ENCODE measurements around the gene DARS1.

The DARS1 gene

GRCh38 chr2:135984199-135985017 is 1.0 kb downstream of the DARS1 start:
- no peak overlapping the region for H3K4ac ChIP-seq (ENCODE audit: low read length)
- H2AK5ac ChIP-seq (ENCODE audit: low read depth, low read length), result no peak overlapping the region
- no peaks in the 10 kb centered on the region for H3K79me1 ChIP-seq (ENCODE audit: low read depth, low read length)
- H3K23ac ChIP-seq (ENCODE audit: low read depth, low read length, poor library complexity), result no peak overlapping the region
- peaks cover 7 to 41% of the 10 kb centered on the region in 2 donors for H3K36me3 ChIP-seq (replicated peaks in 1 of 2; ENCODE audit: control insufficient read depth in 2 of 2, insufficient read depth in 2 of 2, low read length in 2 of 2)
- no peak overlapping the region for H3K14ac ChIP-seq (ENCODE audit: low read length)
- no peak overlapping the region for H4K8ac ChIP-seq (ENCODE audit: low read depth, low read length)
- no peak for DNase-seq (ENCODE audit: low spot score)
- no peaks in the 10 kb centered on the region for H3K27me3 ChIP-seq (ENCODE audit: control insufficient read depth in 3 of 3, insufficient read depth in 3 of 3, low read depth in 1 of 3, low read length in 3 of 3)
- H2BK5ac ChIP-seq (ENCODE audit: low read length), result no peak overlapping the region
- no peaks in the 10 kb centered on the region for H3K9me3 ChIP-seq (replicated peaks in 1 of 2; ENCODE audit: control insufficient read depth in 2 of 2, insufficient read depth in 1 of 2, low read depth in 1 of 2, low read length in 2 of 2)
- no peak overlapping the region for H2BK15ac ChIP-seq (ENCODE audit: low read length)
- no peak overlapping the region for H3K18ac ChIP-seq (ENCODE audit: low read length)
- peak overlapping the region; percentile 93 for H2AFZ ChIP-seq (ENCODE audit: low read length)
- no peak overlapping the region for H3K27ac ChIP-seq (replicated peaks; ENCODE audit: low read length)
- peak overlapping the region; percentile 75 for H3K4me2 ChIP-seq (ENCODE audit: insufficient read depth, low read length, poor library complexity, severe bottlenecking)
- no peak overlapping the region for H2BK12ac ChIP-seq (ENCODE audit: low read length)
- peak overlapping the region; percentile 66 to 90 for H3K4me3 ChIP-seq (ENCODE audit: low read length in 2 of 2)
- no CpG with 5 or more reads among the region's 6 CpGs for WGBS, 2 donors (ENCODE audit: extremely low coverage in 2 of 2, insufficient read length in 2 of 2, insufficient replicate concordance in 1 of 2)
- peaks cover 2 to 3% of the 10 kb centered on the region in 2 donors for H3K4me1 ChIP-seq (ENCODE audit: control insufficient read depth in 2 of 2, insufficient read depth in 1 of 2, low read depth in 1 of 2, low read length in 2 of 2)
- H3K9ac ChIP-seq (ENCODE audit: low read depth, low read length, poor library complexity), result no peak overlapping the region
- no peak overlapping the region for H2BK120ac ChIP-seq (ENCODE audit: low read depth, low read length)
- H4K91ac ChIP-seq (ENCODE audit: low read depth, low read length, poor library complexity), result no peak overlapping the region

DNA sequence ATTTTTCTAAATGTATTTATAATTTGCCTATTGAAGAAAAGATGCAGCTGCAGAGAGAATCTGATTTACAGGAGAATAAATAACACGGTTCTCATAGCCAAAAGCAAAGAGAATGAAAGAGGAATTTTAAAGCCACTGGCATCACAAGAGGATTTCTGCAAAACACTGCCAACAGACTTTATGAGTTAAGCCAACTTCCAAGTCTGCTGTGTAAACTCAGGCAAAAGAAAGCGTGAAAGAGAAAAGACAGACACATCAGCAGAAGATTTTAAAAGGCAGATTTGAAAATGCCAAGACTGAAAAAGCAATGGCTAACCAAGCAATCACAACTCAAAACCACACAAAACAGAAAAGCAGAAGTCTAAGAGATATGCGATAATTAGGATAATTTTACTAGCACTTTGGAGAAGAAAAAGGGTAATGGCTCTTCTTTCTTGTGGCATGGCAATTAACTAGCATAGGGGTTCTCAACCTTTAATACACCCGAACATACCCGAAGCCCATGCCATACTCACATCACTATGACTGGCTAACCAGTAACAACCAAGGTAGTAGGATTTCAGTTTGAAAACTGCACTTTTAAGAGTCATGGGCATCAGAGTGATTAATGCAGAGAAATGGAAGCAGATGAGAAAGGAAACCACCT is 4.9 kb downstream of the DARS1 start:
- Histone ChIP-seq H2AK5ac (ENCODE audit: low read depth, low read length) (no peak overlapping the region), H3K14ac (ENCODE audit: low read length) (no peak overlapping the region), H2BK5ac (ENCODE audit: low read length) (no peak overlapping the region), H2BK12ac (ENCODE audit: low read length) (no peak overlapping the region), H3K79me1 (ENCODE audit: low read depth, low read length) (no peaks in the 10 kb centered on the region), H4K91ac (ENCODE audit: low read depth, low read length, poor library complexity) (no peak overlapping the region), H3K9ac (ENCODE audit: low read depth, low read length, poor library complexity) (no peak overlapping the region), H3K18ac (ENCODE audit: low read length) (no peak overlapping the region), H3K23ac (ENCODE audit: low read depth, low read length, poor library complexity) (no peak overlapping the region), H3K4ac (ENCODE audit: low read length) (no peak overlapping the region), H3K4me2 (ENCODE audit: insufficient read depth, low read length, poor library complexity, severe bottlenecking) (no peak overlapping the region), H3K27me3 (ENCODE audit: control insufficient read depth in 3 of 3, insufficient read depth in 3 of 3, low read depth in 1 of 3, low read length in 3 of 3) (no peaks in the 10 kb centered on the region), H2AFZ (ENCODE audit: low read length) (no peak overlapping the region), H3K9me3 (replicated peaks in 1 of 2; ENCODE audit: control insufficient read depth in 2 of 2, insufficient read depth in 1 of 2, low read depth in 1 of 2, low read length in 2 of 2) (no peaks in the 10 kb centered on the region), H3K27ac (replicated peaks; ENCODE audit: low read length) (no peak overlapping the region), H3K36me3 (replicated peaks in 1 of 2; ENCODE audit: control insufficient read depth in 2 of 2, insufficient read depth in 2 of 2, low read length in 2 of 2) (peaks cover 8 to 80% of the 10 kb centered on the region in 2 donors), H2BK15ac (ENCODE audit: low read length) (no peak overlapping the region), H4K8ac (ENCODE audit: low read depth, low read length) (no peak overlapping the region), H3K4me1 (ENCODE audit: control insufficient read depth in 2 of 2, insufficient read depth in 1 of 2, low read depth in 1 of 2, low read length in 2 of 2) (peaks cover 0 to 3% of the 10 kb centered on the region in 2 donors), H2BK120ac (ENCODE audit: low read depth, low read length) (no peak overlapping the region), H3K4me3 (ENCODE audit: low read length in 2 of 2) (no peak overlapping the region)
- no CpG with 5 or more reads among the region's 5 CpGs for WGBS, 2 donors (ENCODE audit: extremely low coverage in 2 of 2, insufficient read length in 2 of 2, insufficient replicate concordance in 1 of 2)
- DNase-seq (ENCODE audit: low spot score), result no peak

DNA sequence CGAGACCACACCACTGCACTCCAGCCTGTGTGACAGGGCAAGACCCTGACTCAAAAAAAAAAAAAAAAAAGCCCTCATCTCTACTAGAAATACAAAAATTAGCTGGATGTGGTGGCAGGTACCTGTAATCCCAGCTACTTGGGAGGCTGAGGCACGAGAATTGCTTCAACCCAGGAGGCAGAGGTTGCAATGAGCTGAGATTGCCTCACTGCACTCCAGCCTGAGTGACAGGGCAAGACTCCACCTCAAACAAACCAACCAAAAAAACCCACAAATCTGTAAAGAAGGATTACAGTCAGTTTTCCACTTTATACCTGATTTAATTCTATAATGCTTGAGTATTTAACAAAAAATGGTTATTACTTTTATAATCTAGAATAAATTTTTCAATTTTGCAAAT is 9.7 kb downstream of the DARS1 start:
- no peak overlapping the region for H3K4me2 ChIP-seq (ENCODE audit: insufficient read depth, low read length, poor library complexity, severe bottlenecking)
- no peak overlapping the region for H4K8ac ChIP-seq (ENCODE audit: low read depth, low read length)
- H3K23ac ChIP-seq (ENCODE audit: low read depth, low read length, poor library complexity), result no peak overlapping the region
- H2AK5ac ChIP-seq (ENCODE audit: low read depth, low read length), result no peak overlapping the region
- H3K4me1 ChIP-seq (ENCODE audit: control insufficient read depth in 2 of 2, insufficient read depth in 1 of 2, low read depth in 1 of 2, low read length in 2 of 2), result no peaks in the 10 kb centered on the region
- peaks cover 8 to 72% of the 10 kb centered on the region in 2 donors for H3K36me3 ChIP-seq (replicated peaks in 1 of 2; ENCODE audit: control insufficient read depth in 2 of 2, insufficient read depth in 2 of 2, low read length in 2 of 2)
- no peak overlapping the region for H3K27ac ChIP-seq (replicated peaks; ENCODE audit: low read length)
- no peak overlapping the region for H4K91ac ChIP-seq (ENCODE audit: low read depth, low read length, poor library complexity)
- H3K27me3 ChIP-seq (ENCODE audit: control insufficient read depth in 3 of 3, insufficient read depth in 3 of 3, low read depth in 1 of 3, low read length in 3 of 3), result no peaks in the 10 kb centered on the region
- DNase-seq (ENCODE audit: low spot score), result no peak
- no peak overlapping the region for H2BK15ac ChIP-seq (ENCODE audit: low read length)
- WGBS, 2 donors (ENCODE audit: extremely low coverage in 2 of 2, insufficient read length in 2 of 2, insufficient replicate concordance in 1 of 2), result no CpG with 5 or more reads among the region's 2 CpGs
- H3K9me3 ChIP-seq (replicated peaks in 1 of 2; ENCODE audit: control insufficient read depth in 2 of 2, insufficient read depth in 1 of 2, low read depth in 1 of 2, low read length in 2 of 2), result no peaks in the 10 kb centered on the region
- no peaks in the 10 kb centered on the region for H3K79me1 ChIP-seq (ENCODE audit: low read depth, low read length)
- no peak overlapping the region for H2BK5ac ChIP-seq (ENCODE audit: low read length)
- no peak overlapping the region for H3K14ac ChIP-seq (ENCODE audit: low read length)
- H2AFZ ChIP-seq (ENCODE audit: low read length), result no peak overlapping the region
- H2BK120ac ChIP-seq (ENCODE audit: low read depth, low read length), result no peak overlapping the region
- no peak overlapping the region for H3K4ac ChIP-seq (ENCODE audit: low read length)
- H3K4me3 ChIP-seq (ENCODE audit: low read length in 2 of 2), result no peak overlapping the region
- no peak overlapping the region for H3K9ac ChIP-seq (ENCODE audit: low read depth, low read length, poor library complexity)
- H2BK12ac ChIP-seq (ENCODE audit: low read length), result no peak overlapping the region
- H3K18ac ChIP-seq (ENCODE audit: low read length), result no peak overlapping the region

- H2BK120ac ChIP-seq (ENCODE audit: low read depth, low read length), result no peak overlapping the region
- H3K4me1 ChIP-seq (ENCODE audit: control insufficient read depth in 2 of 2, insufficient read depth in 1 of 2, low read depth in 1 of 2, low read length in 2 of 2), result no peaks in the 10 kb centered on the region
- no peak overlapping the region for H3K23ac ChIP-seq (ENCODE audit: low read depth, low read length, poor library complexity)
- H4K8ac ChIP-seq (ENCODE audit: low read depth, low read length), result no peak overlapping the region
- H3K4me2 ChIP-seq (ENCODE audit: insufficient read depth, low read length, poor library complexity, severe bottlenecking), result no peak overlapping the region
- H4K91ac ChIP-seq (ENCODE audit: low read depth, low read length, poor library complexity), result no peak overlapping the region
- no peak overlapping the region for H2AK5ac ChIP-seq (ENCODE audit: low read depth, low read length)
- no peak overlapping the region for H3K4me3 ChIP-seq (ENCODE audit: low read length in 2 of 2)
- DNase-seq (ENCODE audit: low spot score), result no peak
- no peak overlapping the region for H2BK5ac ChIP-seq (ENCODE audit: low read length)
- no peak overlapping the region for H3K9ac ChIP-seq (ENCODE audit: low read depth, low read length, poor library complexity)
- H3K27ac ChIP-seq (replicated peaks; ENCODE audit: low read length), result no peak overlapping the region
- H3K27me3 ChIP-seq (ENCODE audit: control insufficient read depth in 3 of 3, insufficient read depth in 3 of 3, low read depth in 1 of 3, low read length in 3 of 3), result no peaks in the 10 kb centered on the region
- H3K4ac ChIP-seq (ENCODE audit: low read length), result no peak overlapping the region
- H2BK15ac ChIP-seq (ENCODE audit: low read length), result no peak overlapping the region
- no peaks in the 10 kb centered on the region for H3K9me3 ChIP-seq (replicated peaks in 1 of 2; ENCODE audit: control insufficient read depth in 2 of 2, insufficient read depth in 1 of 2, low read depth in 1 of 2, low read length in 2 of 2)
- no peak overlapping the region for H2BK12ac ChIP-seq (ENCODE audit: low read length)
- no peak overlapping the region for H3K14ac ChIP-seq (ENCODE audit: low read length)
- H3K36me3 ChIP-seq (replicated peaks in 1 of 2; ENCODE audit: control insufficient read depth in 2 of 2, insufficient read depth in 2 of 2, low read length in 2 of 2), result peaks cover 3 to 64% of the 10 kb centered on the region in 2 donors
- no peak overlapping the region for H3K18ac ChIP-seq (ENCODE audit: low read length)
- H3K79me1 ChIP-seq (ENCODE audit: low read depth, low read length), result no peaks in the 10 kb centered on the region
- WGBS, 2 donors (ENCODE audit: extremely low coverage in 2 of 2, insufficient read length in 2 of 2, insufficient replicate concordance in 1 of 2), result no CpG with 5 or more reads among the region's 5 CpGs
- H2AFZ ChIP-seq (ENCODE audit: low read length), result no peak overlapping the region
Measured at GRCh38 chr2:135974036-135974435, 11.4 kb downstream of the DARS1 start.

All from neuronal stem cell (in vitro differentiated cells).